MM.1S (cell line): ENCODE results near the gene SYT1.

Experiments used
- DNase-seq: peaks from one replicate; pipeline ENCODE4 v3.0.0-alpha.2; 2015
- H2AFZ ChIP-seq: fragments of 300-600 bp; sonication (generic); 2 replicates; pipeline ENCODE4 v1.6.0; 2016; ENCODE audit warnings: antibody characterized with exemption, low read length
- H3F3A ChIP-seq: fragments of 300-600 bp; sonication (generic); 2 replicates; pipeline ENCODE4 v1.6.1; 2016; ENCODE audit warnings: mild to moderate bottlenecking, antibody characterized with exemption, low read length, moderate library complexity, mixed read lengths; ENCODE audit not compliant: insufficient read depth
- H3K27ac ChIP-seq: fragments of 300-600 bp; sonication (generic); 2 replicates; pipeline ENCODE4 v1.5.1; 2016; ENCODE audit warnings: mild to moderate bottlenecking, low read length
- H3K27me3 ChIP-seq: fragments of 300-600 bp; sonication (generic); replicated peaks from 2 replicates; pipeline ENCODE4 v1.6.0; 2016; ENCODE audit warnings: low read length; ENCODE audit not compliant: insufficient read depth
- H3K36me3 ChIP-seq: fragments of 300-600 bp; sonication (generic); replicated peaks from 2 replicates; pipeline ENCODE4 v1.6.1; 2016; ENCODE audit warnings: mild to moderate bottlenecking, low read length, mixed read lengths; ENCODE audit not compliant: insufficient read depth
- H3K4me1 ChIP-seq: fragments of 300-600 bp; sonication (generic); 2 replicates; pipeline ENCODE4 v1.6.1; 2016; ENCODE audit warnings: low read length, mixed read lengths
- H3K4me2 ChIP-seq: fragments of 300-600 bp; sonication (generic); 2 replicates; pipeline ENCODE4 v1.6.0; 2016; ENCODE audit warnings: low read depth, low read length
- H3K4me3 ChIP-seq: fragments of 300-600 bp; sonication (generic); 2 replicates; pipeline ENCODE4 v1.5.1; 2016; ENCODE audit warnings: low read length, mixed read lengths
- H3K79me2 ChIP-seq: fragments of 300-600 bp; sonication (generic); 2 replicates; pipeline ENCODE4 v1.6.1; 2016; ENCODE audit warnings: mixed run types, low read length, mixed read lengths
- H3K9ac ChIP-seq: fragments of 300-600 bp; sonication (generic); 2 replicates; pipeline ENCODE4 v1.6.1; 2016; ENCODE audit warnings: low read length, mixed read lengths
- H3K9me2 ChIP-seq: fragments of 300-600 bp; sonication (generic); replicated peaks from 2 replicates; pipeline ENCODE4 v1.6.1; 2016; ENCODE audit warnings: mild to moderate bottlenecking, low read length, mixed read lengths; ENCODE audit not compliant: insufficient read depth
- H3K9me3 ChIP-seq: fragments of 300-600 bp; sonication (generic); replicated peaks from 2 replicates; pipeline ENCODE4 v1.6.1; 2016; ENCODE audit warnings: mild to moderate bottlenecking, low read length, mixed read lengths; ENCODE audit not compliant: insufficient read depth
- H4K20me1 ChIP-seq: fragments of 300-600 bp; sonication (generic); 2 replicates; pipeline ENCODE4 v1.6.1; 2016; ENCODE audit warnings: mild to moderate bottlenecking, low read length, moderate library complexity, mixed read lengths; ENCODE audit not compliant: insufficient read depth
- EZH2 ChIP-seq: fragments of 300-600 bp; sonication (generic); optimal IDR thresholded peaks from 2 replicates; pipeline ENCODE3; 2017; ENCODE audit warnings: low read depth, mild to moderate bottlenecking, antibody characterized with exemption, low read length, mixed read lengths
- EZH2phosphoT487 ChIP-seq: fragments of 300-600 bp; sonication (generic); IDR thresholded peaks from 2 replicates; pipeline ENCODE4 v1.6.1; 2018; ENCODE audit warnings: antibody characterized with exemption, low read length
- TF ChIP-seq, protein P1 (sequence below): fragments of 300-600 bp; sonication (generic); IDR thresholded peaks from 2 replicates; pipeline ENCODE4 v1.5.1; 2016; ENCODE audit warnings: antibody characterized with exemption, low read length, mixed read lengths

The SYT1 gene

GRCh38 chr12:79252358-79253075 is 387.9 kb downstream of the SYT1 start:
- Histone ChIP-seq H2AFZ (no peak overlapping the region), H3K9me2 (no peaks in the 10 kb centered on the region), H3K36me3 (no peaks in the 10 kb centered on the region), H3K4me3 (no peak overlapping the region), H3K9ac (no peak overlapping the region), H4K20me1 (no peaks in the 10 kb centered on the region), H3K4me1 (no peaks in the 10 kb centered on the region), H3F3A (no peaks in the 10 kb centered on the region), H3K27me3 (no peaks in the 10 kb centered on the region), H3K27ac (no peak overlapping the region), H3K4me2 (no peak overlapping the region), H3K9me3 (no peaks in the 10 kb centered on the region), H3K79me2 (no peaks in the 10 kb centered on the region)
- TF ChIP-seq EZH2phosphoT487 (no peak), EZH2 (no peak)
- no peak for DNase-seq

DNA sequence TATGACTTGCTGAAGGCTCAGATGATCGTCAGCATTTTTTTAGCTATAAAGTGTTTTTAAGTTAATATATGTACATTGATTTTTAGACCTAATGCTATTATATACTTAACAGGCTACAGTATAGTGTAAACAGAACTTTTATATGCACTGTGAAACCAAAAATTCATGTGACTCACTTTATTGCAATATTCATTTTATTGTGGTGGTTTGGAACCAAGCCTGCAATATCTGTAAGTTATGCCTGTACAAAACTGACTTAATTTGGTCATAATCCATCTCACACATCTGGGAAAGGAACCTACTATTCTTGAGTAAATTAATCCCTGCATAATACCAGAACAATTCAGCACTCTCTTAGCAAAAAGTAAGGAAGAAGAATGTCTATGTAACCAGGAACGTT is 390.7 kb downstream of the SYT1 start:
- no peaks in the 10 kb centered on the region for H3K27me3 ChIP-seq
- no peaks in the 10 kb centered on the region for H3K4me1 ChIP-seq
- H3K4me3 ChIP-seq, result no peak overlapping the region
- H3K9me2 ChIP-seq, result no peaks in the 10 kb centered on the region
- no peaks in the 10 kb centered on the region for H3F3A ChIP-seq
- no peaks in the 10 kb centered on the region for H4K20me1 ChIP-seq
- no peak overlapping the region for H3K9ac ChIP-seq
- H3K9me3 ChIP-seq, result no peaks in the 10 kb centered on the region
- no peak overlapping the region for H2AFZ ChIP-seq
- no peaks in the 10 kb centered on the region for H3K79me2 ChIP-seq
- no peak overlapping the region for H3K27ac ChIP-seq
- no peak for DNase-seq
- H3K4me2 ChIP-seq, result no peak overlapping the region
- H3K36me3 ChIP-seq, result no peaks in the 10 kb centered on the region
- TF ChIP-seq, protein P1, sequence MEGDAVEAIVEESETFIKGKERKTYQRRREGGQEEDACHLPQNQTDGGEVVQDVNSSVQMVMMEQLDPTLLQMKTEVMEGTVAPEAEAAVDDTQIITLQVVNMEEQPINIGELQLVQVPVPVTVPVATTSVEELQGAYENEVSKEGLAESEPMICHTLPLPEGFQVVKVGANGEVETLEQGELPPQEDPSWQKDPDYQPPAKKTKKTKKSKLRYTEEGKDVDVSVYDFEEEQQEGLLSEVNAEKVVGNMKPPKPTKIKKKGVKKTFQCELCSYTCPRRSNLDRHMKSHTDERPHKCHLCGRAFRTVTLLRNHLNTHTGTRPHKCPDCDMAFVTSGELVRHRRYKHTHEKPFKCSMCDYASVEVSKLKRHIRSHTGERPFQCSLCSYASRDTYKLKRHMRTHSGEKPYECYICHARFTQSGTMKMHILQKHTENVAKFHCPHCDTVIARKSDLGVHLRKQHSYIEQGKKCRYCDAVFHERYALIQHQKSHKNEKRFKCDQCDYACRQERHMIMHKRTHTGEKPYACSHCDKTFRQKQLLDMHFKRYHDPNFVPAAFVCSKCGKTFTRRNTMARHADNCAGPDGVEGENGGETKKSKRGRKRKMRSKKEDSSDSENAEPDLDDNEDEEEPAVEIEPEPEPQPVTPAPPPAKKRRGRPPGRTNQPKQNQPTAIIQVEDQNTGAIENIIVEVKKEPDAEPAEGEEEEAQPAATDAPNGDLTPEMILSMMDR, result no peak
- TF ChIP-seq EZH2 (no peak), EZH2phosphoT487 (no peak)

DNA sequence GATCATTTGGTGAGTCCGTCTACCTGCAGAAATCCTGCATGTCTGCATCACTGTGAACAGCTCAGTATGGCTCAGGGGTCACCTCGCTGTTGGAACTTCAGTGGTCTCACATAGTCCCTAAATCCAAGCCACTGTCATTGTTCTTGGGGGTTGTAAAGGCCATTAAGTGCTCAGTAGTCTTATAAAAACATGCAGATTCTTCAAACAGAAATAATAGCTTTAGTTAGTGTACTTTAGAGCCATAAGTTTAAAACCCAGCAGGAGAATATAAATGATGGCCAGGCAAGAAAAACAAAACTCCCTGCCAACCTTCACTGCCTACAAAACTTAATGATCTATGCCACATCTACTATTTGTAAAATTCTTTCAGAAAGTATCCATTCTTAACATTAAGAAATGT is 396.3 kb downstream of the SYT1 start:
- Histone ChIP-seq H3K9me3 (no peaks in the 10 kb centered on the region), H3K36me3 (no peaks in the 10 kb centered on the region)

More for the DNA sequence above, 396.3 kb downstream of the SYT1 start:
- Histone ChIP-seq H2AFZ (no peak overlapping the region), H3K4me1 (no peaks in the 10 kb centered on the region), H3K9me2 (no peaks in the 10 kb centered on the region), H3K27me3 (no peaks in the 10 kb centered on the region), H3F3A (no peaks in the 10 kb centered on the region), H3K4me2 (no peak overlapping the region), H4K20me1 (no peaks in the 10 kb centered on the region), H3K9ac (no peak overlapping the region), H3K27ac (no peak overlapping the region), H3K4me3 (no peak overlapping the region), H3K79me2 (no peaks in the 10 kb centered on the region)
- no peak for DNase-seq
- TF ChIP-seq, protein P1, result no peak
- TF ChIP-seq EZH2phosphoT487, result no peak
- TF ChIP-seq EZH2, result no peak
